ENCODE measurements around the gene PSENEN. TPM values are rescaled to one million over a fixed set of nuclear protein-coding genes. Genes with fewer than 3 reads are reported as not detected.

Gene PSENEN
- total and polyA plus RNA-seq, 2 experiments from 2014 or later: 39.1 to 106 TPM

GRCh38 chr19:35713506-35713850, 32.0 kb upstream of the PSENEN start:
- Histone ChIP-seq H3K27ac (no peak overlapping the region), H3K27me3 (no peaks in the 10 kb centered on the region), H3K4me2 (no peak overlapping the region), H3K36me3 (replicated peaks; ENCODE audit: insufficient read depth, low read depth) (no peaks in the 10 kb centered on the region), H3K4me3 (no peak overlapping the region), H3K79me2 (peaks cover 11% of the 10 kb centered on the region), H3K9me3 (ENCODE audit: low read depth) (no peaks in the 10 kb centered on the region), H2AFZ (no peak overlapping the region), H3K9me2 (replicated peaks; ENCODE audit: insufficient read depth) (no peaks in the 10 kb centered on the region), H4K20me1 (ENCODE audit: insufficient read depth, poor library complexity, severe bottlenecking) (no peaks in the 10 kb centered on the region), H3K4me1 (ENCODE audit: insufficient read depth) (peaks cover 9% of the 10 kb centered on the region)
- no peak for DNase-seq (ENCODE audit: low spot score)
- TF ChIP-seq EZH2 (IDR thresholded peaks at IDR 0.05; ENCODE audit: borderline replicate concordance) (no peak), CTCF (IDR thresholded peaks at IDR 0.05; ENCODE audit: poor library complexity) (no peak), EZH2phosphoT487 (IDR thresholded peaks at IDR 0.05; ENCODE audit: low read depth, severe bottlenecking, unreplicated experiment) (no peak)
- WGBS (ENCODE audit: low lambda C conversion rate, missing lambda C conversion rate): 87% methylated on average over 2 of the region's 2 CpGs

GRCh38 chr19:35713904-35714495, 31.5 kb upstream of the PSENEN start:
- Histone ChIP-seq H3K4me2 (no peak overlapping the region), H3K36me3 (replicated peaks; ENCODE audit: insufficient read depth, low read depth) (no peaks in the 10 kb centered on the region), H3K4me3 (no peak overlapping the region), H3K4me1 (ENCODE audit: insufficient read depth) (peaks cover 10% of the 10 kb centered on the region), H3K79me2 (peaks cover 16% of the 10 kb centered on the region), H4K20me1 (ENCODE audit: insufficient read depth, poor library complexity, severe bottlenecking) (peaks cover 4% of the 10 kb centered on the region), H2AFZ (no peak overlapping the region), H3K9me3 (ENCODE audit: low read depth) (no peaks in the 10 kb centered on the region), H3K27me3 (no peaks in the 10 kb centered on the region), H3K9me2 (replicated peaks; ENCODE audit: insufficient read depth) (no peaks in the 10 kb centered on the region), H3K27ac (no peak overlapping the region)
- DNase-seq (ENCODE audit: low spot score): no peak
- no peak for TF ChIP-seq CTCF (IDR thresholded peaks at IDR 0.05; ENCODE audit: poor library complexity)
- TF ChIP-seq EZH2phosphoT487 (IDR thresholded peaks at IDR 0.05; ENCODE audit: low read depth, severe bottlenecking, unreplicated experiment): no peak
- no peak for TF ChIP-seq EZH2 (IDR thresholded peaks at IDR 0.05; ENCODE audit: borderline replicate concordance)
- WGBS (ENCODE audit: low lambda C conversion rate, missing lambda C conversion rate): 95% methylated on average over 12 of the region's 12 CpGs

- Histone ChIP-seq H3K27me3 (no peaks in the 10 kb centered on the region), H3K27ac (no peak overlapping the region), H3K4me2 (no peak overlapping the region), H3K79me2 (peaks cover 24% of the 10 kb centered on the region), H3K4me1 (ENCODE audit: insufficient read depth) (peaks cover 15% of the 10 kb centered on the region), H3K4me3 (no peak overlapping the region), H2AFZ (no peak overlapping the region), H3K9me2 (replicated peaks; ENCODE audit: insufficient read depth) (no peaks in the 10 kb centered on the region), H3K9me3 (ENCODE audit: low read depth) (no peaks in the 10 kb centered on the region), H4K20me1 (ENCODE audit: insufficient read depth, poor library complexity, severe bottlenecking) (peaks cover 12% of the 10 kb centered on the region), H3K36me3 (replicated peaks; ENCODE audit: insufficient read depth, low read depth) (no peaks in the 10 kb centered on the region)
- DNase-seq (ENCODE audit: low spot score): no peak
- no peak for TF ChIP-seq EZH2 (IDR thresholded peaks at IDR 0.05; ENCODE audit: borderline replicate concordance)
- no peak for TF ChIP-seq CTCF (IDR thresholded peaks at IDR 0.05; ENCODE audit: poor library complexity)
- no peak for TF ChIP-seq EZH2phosphoT487 (IDR thresholded peaks at IDR 0.05; ENCODE audit: low read depth, severe bottlenecking, unreplicated experiment)
- WGBS (ENCODE audit: low lambda C conversion rate, missing lambda C conversion rate): 76% methylated on average over 14 of the region's 14 CpGs
Observed at GRCh38 chr19:35714601-35715354, 30.7 kb upstream of the PSENEN start.
